PFSK-1 (cell line): ENCODE results near the gene UBE2J1.

Experiments used
- FOXP2 ChIP-seq: optimal IDR thresholded peaks from 2 replicates; pipeline ENCODE3; 2011; ENCODE audit warnings: borderline replicate concordance, control low read depth, inconsistent platforms; ENCODE audit not compliant: insufficient read depth; ENCODE audit errors: extremely low read length, extremely low read depth
- POLR2AphosphoS5 ChIP-seq: IDR thresholded peaks from 2 replicates; pipeline ENCODE4 v1.6.1; 2012; ENCODE audit warnings: low read depth, mild to moderate bottlenecking, control low read depth, low read length, moderate library complexity
- SIN3A ChIP-seq: IDR thresholded peaks from 2 replicates; pipeline ENCODE4 v1.6.1; 2012; ENCODE audit warnings: mild to moderate bottlenecking, low read length, moderate library complexity, borderline replicate concordance; ENCODE audit not compliant: insufficient read depth
- TAF1 ChIP-seq: IDR thresholded peaks from 2 replicates; pipeline ENCODE4 v1.6.1; 2012; ENCODE audit warnings: low read length, control low read depth, borderline replicate concordance; ENCODE audit not compliant: insufficient read depth
- TF ChIP-seq, protein P1 (sequence below), 2 experiments: IDR thresholded peaks; 2 replicates each; pipeline versions ENCODE4 v1.6.1 to v1.8.0; 2011 to 2012; ENCODE audit warnings: low read depth in 2 of 2, low read length in 2 of 2, control low read depth in 1 of 2, inconsistent platforms in 1 of 2, mild to moderate bottlenecking in 1 of 2, moderate library complexity in 1 of 2; ENCODE audit not compliant: insufficient read depth in 1 of 2

The UBE2J1 gene

GRCh38 chr6:89290401-89291155, 61.9 kb downstream of the UBE2J1 start:
- TF ChIP-seq SIN3A: no peak
- TF ChIP-seq POLR2AphosphoS5: no peak
- TF ChIP-seq TAF1: no peak
- no peak for TF ChIP-seq FOXP2
- TF ChIP-seq, protein P1, sequence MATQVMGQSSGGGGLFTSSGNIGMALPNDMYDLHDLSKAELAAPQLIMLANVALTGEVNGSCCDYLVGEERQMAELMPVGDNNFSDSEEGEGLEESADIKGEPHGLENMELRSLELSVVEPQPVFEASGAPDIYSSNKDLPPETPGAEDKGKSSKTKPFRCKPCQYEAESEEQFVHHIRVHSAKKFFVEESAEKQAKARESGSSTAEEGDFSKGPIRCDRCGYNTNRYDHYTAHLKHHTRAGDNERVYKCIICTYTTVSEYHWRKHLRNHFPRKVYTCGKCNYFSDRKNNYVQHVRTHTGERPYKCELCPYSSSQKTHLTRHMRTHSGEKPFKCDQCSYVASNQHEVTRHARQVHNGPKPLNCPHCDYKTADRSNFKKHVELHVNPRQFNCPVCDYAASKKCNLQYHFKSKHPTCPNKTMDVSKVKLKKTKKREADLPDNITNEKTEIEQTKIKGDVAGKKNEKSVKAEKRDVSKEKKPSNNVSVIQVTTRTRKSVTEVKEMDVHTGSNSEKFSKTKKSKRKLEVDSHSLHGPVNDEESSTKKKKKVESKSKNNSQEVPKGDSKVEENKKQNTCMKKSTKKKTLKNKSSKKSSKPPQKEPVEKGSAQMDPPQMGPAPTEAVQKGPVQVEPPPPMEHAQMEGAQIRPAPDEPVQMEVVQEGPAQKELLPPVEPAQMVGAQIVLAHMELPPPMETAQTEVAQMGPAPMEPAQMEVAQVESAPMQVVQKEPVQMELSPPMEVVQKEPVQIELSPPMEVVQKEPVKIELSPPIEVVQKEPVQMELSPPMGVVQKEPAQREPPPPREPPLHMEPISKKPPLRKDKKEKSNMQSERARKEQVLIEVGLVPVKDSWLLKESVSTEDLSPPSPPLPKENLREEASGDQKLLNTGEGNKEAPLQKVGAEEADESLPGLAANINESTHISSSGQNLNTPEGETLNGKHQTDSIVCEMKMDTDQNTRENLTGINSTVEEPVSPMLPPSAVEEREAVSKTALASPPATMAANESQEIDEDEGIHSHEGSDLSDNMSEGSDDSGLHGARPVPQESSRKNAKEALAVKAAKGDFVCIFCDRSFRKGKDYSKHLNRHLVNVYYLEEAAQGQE (IDR thresholded peaks at IDR 0.05; ENCODE audit: insufficient read depth in 1 of 2, low read depth in 2 of 2, low read length in 2 of 2): no peak

GRCh38 chr6:89289710-89290109, 62.8 kb downstream of the UBE2J1 start:
- TF ChIP-seq SIN3A (no peak), TAF1 (no peak), FOXP2 (no peak), POLR2AphosphoS5 (no peak)
- TF ChIP-seq, protein P1 (IDR thresholded peaks at IDR 0.05; ENCODE audit: insufficient read depth in 1 of 2, low read depth in 2 of 2, low read length in 2 of 2): no peak

DNA sequence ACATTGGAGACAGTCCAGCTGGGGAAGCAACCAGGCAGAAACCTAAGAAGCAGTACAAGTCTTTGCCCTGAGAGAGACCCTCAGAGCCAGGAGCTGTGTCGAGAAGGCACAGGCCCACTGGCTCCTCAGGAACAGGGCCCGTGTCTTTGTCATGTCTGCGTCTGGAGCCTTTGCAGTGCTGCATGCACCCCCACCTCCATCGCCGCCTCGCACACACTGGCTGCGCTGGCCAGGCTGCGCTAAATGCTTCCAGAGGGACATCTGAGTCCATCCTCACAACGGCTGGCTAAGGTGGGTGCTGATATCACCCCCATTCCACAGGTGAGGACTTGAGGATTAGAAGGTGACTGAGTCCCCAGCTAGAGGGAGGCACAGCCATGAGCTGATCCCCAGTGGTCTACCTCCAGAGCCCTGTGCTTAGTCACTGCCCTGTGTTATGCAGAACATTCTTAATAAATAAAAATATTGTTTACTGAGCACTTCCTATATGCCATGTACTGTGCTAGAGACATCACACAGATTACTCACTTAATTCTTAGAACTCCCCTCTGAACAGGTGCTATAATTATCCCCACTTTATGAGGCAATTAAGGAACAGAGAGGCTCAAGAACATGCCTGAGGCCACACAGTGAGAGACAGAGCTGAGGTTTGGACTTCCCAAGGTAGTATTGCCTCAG, 65.0 kb downstream of the UBE2J1 start:
- TF ChIP-seq TAF1 (no peak), POLR2AphosphoS5 (no peak), SIN3A (no peak), FOXP2 (no peak)

- no peak for TF ChIP-seq POLR2AphosphoS5
- TF ChIP-seq TAF1: no peak
- no peak for TF ChIP-seq SIN3A
- TF ChIP-seq, protein P1 (IDR thresholded peaks at IDR 0.05; ENCODE audit: insufficient read depth in 1 of 2, low read depth in 2 of 2, low read length in 2 of 2): no peak
- TF ChIP-seq FOXP2: no peak
Measured at GRCh38 chr6:89286516-89286915, 66.0 kb downstream of the UBE2J1 start.

- no peak for TF ChIP-seq SIN3A
- no peak for TF ChIP-seq POLR2AphosphoS5
- TF ChIP-seq FOXP2: no peak
- no peak for TF ChIP-seq TAF1
- TF ChIP-seq, protein P1 (IDR thresholded peaks at IDR 0.05; ENCODE audit: insufficient read depth in 1 of 2, low read depth in 2 of 2, low read length in 2 of 2): no peak
Measured at GRCh38 chr6:89284963-89285735, 67.4 kb downstream of the UBE2J1 start.
